ENCODE results near the gene SSRP1. TPM values are rescaled to one million over a fixed set of nuclear protein-coding genes. Genes with fewer than 3 reads are reported as not detected.

The SSRP1 gene
- total RNA-seq, 4 donors from 2014 or later, result 76.6 to 155 (median 137) TPM

GRCh38 chr11:57349491-57350274 lies 14.0 kb upstream of the SSRP1 start:
- ATAC-seq, result peak; percentile 61 to 63
- in situ Hi-C loops (cut with MboI; ENCODE audit: low sequenced_read_pairs in 4 of 4), result loop anchor here (10.0 to 25.0 kb wide), 8 partner anchors 112 to 512 kb away; partner anchors contain the start of genes YPEL4 (in 3 of the 4), APLNR (in 1 of the 4), BTBD18 (in 1 of the 4) and CTNND1 (in 1 of the 4)
- peak overlapping the region in 1 of 4 donors; percentile 0 for H3K4me3 ChIP-seq
- no peaks in the 10 kb centered on the region for H3K27me3 ChIP-seq
- H3K36me3 ChIP-seq, result no peaks in the 10 kb centered on the region
- peak; percentile 63 to 90 (median 86) for TF ChIP-seq CTCF (IDR thresholded peaks at IDR 0.05 in 4 of 5, conservative IDR thresholded peaks at IDR 0.05 in 1 of 5)
- TF ChIP-seq POLR2A (IDR thresholded peaks at IDR 0.05), result no peak
- intact Hi-C loops (cut with DNase I; ENCODE audit: low total_unique reads), result loop anchor here (5.0 to 10.0 kb wide), 6 partner anchors 108 to 505 kb away; no protein-coding TSS in a partner anchor
- DNase-seq, result peak; percentile 28 to 48
- peak overlapping the region in 3 of 4 donors; percentile 19 to 49 (median 48) for H3K27ac ChIP-seq
- H3K4me1 ChIP-seq, result no peaks in the 10 kb centered on the region
- no peaks in the 10 kb centered on the region for H3K9me3 ChIP-seq

GRCh38 chr11:57348636-57349313 lies 13.1 kb upstream of the SSRP1 start:
- H3K27ac ChIP-seq, result peak overlapping the region in 3 of 4 donors; percentile 19 to 49 (median 27)
- in situ Hi-C loops (cut with MboI; ENCODE audit: low sequenced_read_pairs in 4 of 4), result loop anchor here (10.0 to 25.0 kb wide), 6 partner anchors 111 to 414 kb away; partner anchors contain the start of genes YPEL4 (in 3 of the 4), APLNR (in 1 of the 4), BTBD18 (in 1 of the 4) and CTNND1 (in 1 of the 4)
- TF ChIP-seq POLR2A (IDR thresholded peaks at IDR 0.05) (no peak), CTCF (IDR thresholded peaks at IDR 0.05 in 4 of 5, conservative IDR thresholded peaks at IDR 0.05 in 1 of 5) (no peak)
- H3K4me3 ChIP-seq, result no peak overlapping the region
- intact Hi-C loops (cut with DNase I; ENCODE audit: low total_unique reads), result loop anchor here (5.0 to 10.0 kb wide), 5 partner anchors 109 to 504 kb away; no protein-coding TSS in a partner anchor
- H3K9me3 ChIP-seq, result no peaks in the 10 kb centered on the region
- H3K36me3 ChIP-seq, result no peaks in the 10 kb centered on the region
- ATAC-seq (no peak), DNase-seq (no peak)
- H3K27me3 ChIP-seq, result no peaks in the 10 kb centered on the region
- no peaks in the 10 kb centered on the region for H3K4me1 ChIP-seq

GRCh38 chr11:57348052-57348451 lies 12.4 kb upstream of the SSRP1 start:
- no peaks in the 10 kb centered on the region for H3K4me1 ChIP-seq
- no peaks in the 10 kb centered on the region for H3K27me3 ChIP-seq
- no peak for TF ChIP-seq CTCF (IDR thresholded peaks at IDR 0.05 in 4 of 5, conservative IDR thresholded peaks at IDR 0.05 in 1 of 5)
- TF ChIP-seq POLR2A (IDR thresholded peaks at IDR 0.05), result no peak
- ATAC-seq, result no peak
- no peaks in the 10 kb centered on the region for H3K9me3 ChIP-seq
- in situ Hi-C loops (cut with MboI; ENCODE audit: low sequenced_read_pairs in 4 of 4), result loop anchor here (10.0 to 25.0 kb wide), 6 partner anchors 111 to 414 kb away; partner anchors contain the start of genes YPEL4 (in 3 of the 4), APLNR (in 1 of the 4), BTBD18 (in 1 of the 4) and CTNND1 (in 1 of the 4)
- DNase-seq, result no peak
- H3K36me3 ChIP-seq, result no peaks in the 10 kb centered on the region
- H3K4me3 ChIP-seq, result no peak overlapping the region
- intact Hi-C loops (cut with DNase I; ENCODE audit: low total_unique reads), result loop anchor here (5.0 to 10.0 kb wide), 5 partner anchors 109 to 503 kb away; no protein-coding TSS in a partner anchor
- H3K27ac ChIP-seq, result peak overlapping the region in 1 of 4 donors; percentile 27

- TF ChIP-seq POLR2A (IDR thresholded peaks at IDR 0.05) (no peak), CTCF (IDR thresholded peaks at IDR 0.05 in 4 of 5, conservative IDR thresholded peaks at IDR 0.05 in 1 of 5) (no peak)
- intact Hi-C loops (cut with DNase I; ENCODE audit: low total_unique reads) (loop anchor here (5.0 to 10.0 kb wide), 5 partner anchors 110 to 503 kb away; no protein-coding TSS in a partner anchor), in situ Hi-C loops (cut with MboI; ENCODE audit: low sequenced_read_pairs in 4 of 4) (loop anchor here (10.0 to 25.0 kb wide), 6 partner anchors 110 to 415 kb away; partner anchors contain the start of genes YPEL4 (in 3 of the 4), APLNR (in 1 of the 4), BTBD18 (in 1 of the 4) and CTNND1 (in 1 of the 4))
- H3K36me3 ChIP-seq, result no peaks in the 10 kb centered on the region
- ATAC-seq (no peak), DNase-seq (no peak)
- H3K4me1 ChIP-seq, result no peaks in the 10 kb centered on the region
- H3K4me3 ChIP-seq, result no peak overlapping the region
- H3K27me3 ChIP-seq, result no peaks in the 10 kb centered on the region
- H3K9me3 ChIP-seq, result no peaks in the 10 kb centered on the region
- no peak overlapping the region for H3K27ac ChIP-seq
Measured at GRCh38 chr11:57347336-57347735, 11.6 kb upstream of the SSRP1 start.

Data from gastrocnemius medialis (tissue), 4 donors.